Neural cell (in vitro differentiated cells): ENCODE data around the gene CFAP52. TPM values are rescaled to one million over a fixed set of nuclear protein-coding genes. Genes with fewer than 3 reads are reported as not detected.

Experiments used
- H2AFZ ChIP-seq: fragments of 200-600, 300-800 bp; sonication (generic), shearing (Covaris generic); 2 replicates; pipeline ENCODE4 v1.6.0; 2014; ENCODE audit warnings: low read depth, mild to moderate bottlenecking, antibody characterized with exemption, low read length, moderate library complexity
- H3F3A ChIP-seq: fragments of 200-600 bp; shearing (Covaris generic); 2 replicates; pipeline ENCODE4 v1.6.1; 2016; ENCODE audit warnings: mild to moderate bottlenecking, moderate library complexity, mixed read lengths, antibody characterized with exemption, low read length; ENCODE audit not compliant: insufficient read depth, poor library complexity, severe bottlenecking
- H3K27ac ChIP-seq: fragments of 200-600, 300-800 bp; sonication (generic), shearing (Covaris generic); 2 replicates; pipeline ENCODE4 v1.5.1; 2014; ENCODE audit warnings: mild to moderate bottlenecking, low read length, moderate library complexity
- H3K27me3 ChIP-seq: fragments of 300-800, 200-600 bp; sonication (generic), shearing (Covaris generic); 2 replicates; pipeline ENCODE4 v1.6.0; 2014; ENCODE audit warnings: mild to moderate bottlenecking, low read depth, low read length, moderate library complexity; ENCODE audit not compliant: insufficient read depth
- H3K36me3 ChIP-seq: fragments of 300-800, 200-600 bp; sonication (generic), shearing (Covaris generic); 2 replicates; pipeline ENCODE4 v1.5.1; 2014; ENCODE audit warnings: mild to moderate bottlenecking, antibody characterized with exemption, low read length, moderate library complexity; ENCODE audit not compliant: insufficient read depth
- H3K4me2 ChIP-seq: fragments of 300-800, 200-600 bp; sonication (generic), shearing (Covaris generic); 2 replicates; pipeline ENCODE4 v1.6.0; 2014; ENCODE audit warnings: mild to moderate bottlenecking, low read length
- H3K4me3 ChIP-seq: fragments of 300-800, 200-600 bp; sonication (generic), shearing (Covaris generic); 2 replicates; pipeline ENCODE4 v1.5.1; 2014; ENCODE audit warnings: mild to moderate bottlenecking, low read length, moderate library complexity
- H3K79me2 ChIP-seq: fragments of 200-600 bp; shearing (Covaris generic); replicated peaks from 2 replicates; pipeline ENCODE4 v1.6.0; 2014; ENCODE audit warnings: mild to moderate bottlenecking, low read length, moderate library complexity; ENCODE audit not compliant: insufficient read depth
- H3K9ac ChIP-seq: fragments of 300-800, 200-600 bp; sonication (generic), shearing (Covaris generic); 2 replicates; pipeline ENCODE4 v1.6.1; 2016; ENCODE audit warnings: mild to moderate bottlenecking, low read length, mixed read lengths
- H3K9me2 ChIP-seq: fragments of 200-600 bp; shearing (Covaris generic); 2 replicates; pipeline ENCODE4 v1.6.1; 2016; ENCODE audit warnings: mild to moderate bottlenecking, low read length, mixed read lengths; ENCODE audit not compliant: insufficient read depth
- H3K9me3 ChIP-seq: fragments of 200-600, 300-800 bp; sonication (generic), shearing (Covaris generic); 2 replicates; pipeline ENCODE4 v1.6.1; 2016; ENCODE audit warnings: mild to moderate bottlenecking, mixed run types, low read length, moderate library complexity, mixed read lengths
- H4K20me1 ChIP-seq: fragments of 200-600 bp; shearing (Covaris generic); 2 replicates; pipeline ENCODE4 v1.6.1; 2016; ENCODE audit warnings: mild to moderate bottlenecking, mixed run types; ENCODE audit not compliant: insufficient read depth
- CTCF ChIP-seq: fragments of 450-650 bp; IDR thresholded peaks from 2 replicates; pipeline ENCODE4 v1.5.1; 2014; ENCODE audit warnings: antibody characterized with exemption, mild to moderate bottlenecking, moderate library complexity; ENCODE audit not compliant: poor library complexity, severe bottlenecking
- EP300 ChIP-seq: fragments of 450-650 bp; conservative IDR thresholded peaks from 2 replicates; pipeline ENCODE4 v1.6.1; 2014; ENCODE audit warnings: antibody characterized with exemption, mild to moderate bottlenecking, moderate library complexity; ENCODE audit not compliant: poor library complexity, severe bottlenecking
- EZH2 ChIP-seq: fragments of 200-600, 300-800 bp; shearing (Covaris generic), sonication (generic); IDR thresholded peaks from 2 replicates; pipeline ENCODE4 v1.6.1; 2014; ENCODE audit warnings: antibody characterized with exemption, low read length, borderline replicate concordance, mild to moderate bottlenecking; ENCODE audit not compliant: insufficient read depth, poor library complexity, severe bottlenecking
- MXI1 ChIP-seq: fragments of 450-650 bp; conservative IDR thresholded peaks from 2 replicates; pipeline ENCODE4 v1.6.1; 2014; ENCODE audit warnings: antibody characterized with exemption, mild to moderate bottlenecking; ENCODE audit not compliant: poor library complexity, severe bottlenecking
- POLR2AphosphoS5 ChIP-seq: IDR thresholded peaks from 2 replicates; pipeline ENCODE4 v1.6.1; 2012
- RAD21 ChIP-seq: fragments of 450-650 bp; conservative IDR thresholded peaks from 2 replicates; pipeline ENCODE4 v1.6.1; 2014; ENCODE audit warnings: antibody characterized with exemption, mild to moderate bottlenecking, moderate library complexity
- SMC3 ChIP-seq: fragments of 450-650 bp; conservative IDR thresholded peaks from 2 replicates; pipeline ENCODE4 v1.6.1; 2014; ENCODE audit warnings: antibody characterized with exemption, mild to moderate bottlenecking, moderate library complexity; ENCODE audit not compliant: poor library complexity
- TAF1 ChIP-seq: IDR thresholded peaks from 2 replicates; pipeline ENCODE4 v1.6.1; 2012; ENCODE audit warnings: low read depth
- polyA plus RNA-seq: library from polyadenylated mRNA; depleted of rRNA; stranded (reverse); fragments of >200 nt; gene quantifications from 2 replicates; pipeline ENCODE4 v1.2.3, GENCODE V29; 2014
- TF ChIP-seq, protein P1 (sequence below): IDR thresholded peaks from 2 replicates; pipeline ENCODE4 v1.6.1; 2012; ENCODE audit warnings: borderline replicate concordance

The CFAP52 gene
- polyA plus RNA-seq, 1 donor from 2014 or later, result 1.9 TPM

DNA sequence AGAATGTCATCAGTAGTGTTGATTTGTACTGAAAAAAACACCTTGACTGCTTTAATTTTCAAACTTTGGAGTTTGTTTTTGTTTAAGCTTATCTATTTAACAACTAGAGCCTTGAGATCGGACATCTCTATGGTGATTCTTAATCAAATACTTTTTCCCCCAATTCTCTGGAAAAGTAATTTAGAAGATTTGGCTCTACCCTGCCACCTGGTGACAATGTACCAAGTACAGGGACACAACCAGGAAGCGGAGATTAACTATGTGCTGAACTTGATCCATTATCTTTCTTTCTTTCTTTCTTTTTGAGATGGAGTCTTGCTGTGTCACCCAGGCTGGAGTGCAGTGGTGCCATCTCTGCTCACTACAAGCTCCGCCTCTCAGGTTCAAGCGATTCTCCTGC, 99.6 kb downstream of the CFAP52 start:
- H4K20me1 ChIP-seq, result no peaks in the 10 kb centered on the region
- peaks cover 7% of the 10 kb centered on the region for H3K9me3 ChIP-seq
- no peaks in the 10 kb centered on the region for H3K36me3 ChIP-seq
- no peak overlapping the region for H3K4me3 ChIP-seq
- no peak overlapping the region for H3K27ac ChIP-seq
- H3K79me2 ChIP-seq, result no peaks in the 10 kb centered on the region
- no peak overlapping the region for H3K4me2 ChIP-seq
- H3K27me3 ChIP-seq, result no peaks in the 10 kb centered on the region
- no peaks in the 10 kb centered on the region for H3F3A ChIP-seq
- no peak overlapping the region for H2AFZ ChIP-seq
- no peaks in the 10 kb centered on the region for H3K9me2 ChIP-seq
- no peak for TF ChIP-seq MXI1
- no peak for TF ChIP-seq EZH2
- TF ChIP-seq SMC3, result no peak
- TF ChIP-seq, protein P1, sequence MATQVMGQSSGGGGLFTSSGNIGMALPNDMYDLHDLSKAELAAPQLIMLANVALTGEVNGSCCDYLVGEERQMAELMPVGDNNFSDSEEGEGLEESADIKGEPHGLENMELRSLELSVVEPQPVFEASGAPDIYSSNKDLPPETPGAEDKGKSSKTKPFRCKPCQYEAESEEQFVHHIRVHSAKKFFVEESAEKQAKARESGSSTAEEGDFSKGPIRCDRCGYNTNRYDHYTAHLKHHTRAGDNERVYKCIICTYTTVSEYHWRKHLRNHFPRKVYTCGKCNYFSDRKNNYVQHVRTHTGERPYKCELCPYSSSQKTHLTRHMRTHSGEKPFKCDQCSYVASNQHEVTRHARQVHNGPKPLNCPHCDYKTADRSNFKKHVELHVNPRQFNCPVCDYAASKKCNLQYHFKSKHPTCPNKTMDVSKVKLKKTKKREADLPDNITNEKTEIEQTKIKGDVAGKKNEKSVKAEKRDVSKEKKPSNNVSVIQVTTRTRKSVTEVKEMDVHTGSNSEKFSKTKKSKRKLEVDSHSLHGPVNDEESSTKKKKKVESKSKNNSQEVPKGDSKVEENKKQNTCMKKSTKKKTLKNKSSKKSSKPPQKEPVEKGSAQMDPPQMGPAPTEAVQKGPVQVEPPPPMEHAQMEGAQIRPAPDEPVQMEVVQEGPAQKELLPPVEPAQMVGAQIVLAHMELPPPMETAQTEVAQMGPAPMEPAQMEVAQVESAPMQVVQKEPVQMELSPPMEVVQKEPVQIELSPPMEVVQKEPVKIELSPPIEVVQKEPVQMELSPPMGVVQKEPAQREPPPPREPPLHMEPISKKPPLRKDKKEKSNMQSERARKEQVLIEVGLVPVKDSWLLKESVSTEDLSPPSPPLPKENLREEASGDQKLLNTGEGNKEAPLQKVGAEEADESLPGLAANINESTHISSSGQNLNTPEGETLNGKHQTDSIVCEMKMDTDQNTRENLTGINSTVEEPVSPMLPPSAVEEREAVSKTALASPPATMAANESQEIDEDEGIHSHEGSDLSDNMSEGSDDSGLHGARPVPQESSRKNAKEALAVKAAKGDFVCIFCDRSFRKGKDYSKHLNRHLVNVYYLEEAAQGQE, result no peak
- no peak for TF ChIP-seq CTCF
- no peak for TF ChIP-seq RAD21
- no peak for TF ChIP-seq TAF1
- no peak for TF ChIP-seq EP300
- no peak for TF ChIP-seq POLR2AphosphoS5
- no peak overlapping the region for H3K9ac ChIP-seq

GRCh38 chr17:9676820-9677310, 100.4 kb downstream of the CFAP52 start:
- H3K4me2 ChIP-seq, result no peak overlapping the region
- H4K20me1 ChIP-seq, result no peaks in the 10 kb centered on the region
- H3K4me3 ChIP-seq, result no peak overlapping the region
- H2AFZ ChIP-seq, result no peak overlapping the region
- no peaks in the 10 kb centered on the region for H3F3A ChIP-seq
- H3K36me3 ChIP-seq, result no peaks in the 10 kb centered on the region
- no peaks in the 10 kb centered on the region for H3K79me2 ChIP-seq
- H3K27me3 ChIP-seq, result no peaks in the 10 kb centered on the region
- H3K9me2 ChIP-seq, result no peaks in the 10 kb centered on the region
- H3K9ac ChIP-seq, result no peak overlapping the region
- TF ChIP-seq CTCF (no peak), TAF1 (no peak), RAD21 (no peak), EP300 (no peak), MXI1 (no peak), SMC3 (no peak), EZH2 (no peak), POLR2AphosphoS5 (no peak)
- TF ChIP-seq, protein P1, result no peak
- H3K9me3 ChIP-seq, result peaks cover 7% of the 10 kb centered on the region
- H3K27ac ChIP-seq, result no peak overlapping the region
